ENCODE results near the gene YTHDF1.
A peak's percentile ranks its signal among the peaks of the same experiment; 100 is the strongest.
"Not testable (repeated sequence)": the region's sequence is repeated elsewhere in the genome, so short reads cannot be mapped to it uniquely, and the experiment has no call there.

The YTHDF1 gene

GRCh38 chr20:63223121-63223825, 7.3 kb upstream of the YTHDF1 start:
- DNase-seq (ENCODE audit: insufficient read length, low spot score) (peak; percentile 45), FAIRE-seq (no peak)
- peak; percentile 52 for TF ChIP-seq CTCF (IDR thresholded peaks at IDR 0.05; ENCODE audit: insufficient read depth, missing control alignments)

GRCh38 chr20:63222541-63222940, 6.6 kb upstream of the YTHDF1 start:
- DNase-seq (ENCODE audit: insufficient read length, low spot score) (no peak), FAIRE-seq (no peak)
- no peak for TF ChIP-seq CTCF (IDR thresholded peaks at IDR 0.05; ENCODE audit: insufficient read depth, missing control alignments)

GRCh38 chr20:63221400-63222053, 5.6 kb upstream of the YTHDF1 start:
- DNase-seq (ENCODE audit: insufficient read length, low spot score); FAIRE-seq: not testable (repeated sequence)

- TF ChIP-seq CTCF (IDR thresholded peaks at IDR 0.05; ENCODE audit: insufficient read depth, missing control alignments): no peak
- FAIRE-seq (no peak), DNase-seq (ENCODE audit: insufficient read length, low spot score) (no peak)
Measured at GRCh38 chr20:63220696-63221399, 4.9 kb upstream of the YTHDF1 start.

GRCh38 chr20:63219866-63220521, 4.1 kb upstream of the YTHDF1 start:
- FAIRE-seq: no peak
- TF ChIP-seq CTCF (IDR thresholded peaks at IDR 0.05; ENCODE audit: insufficient read depth, missing control alignments): no peak

GRCh38 chr20:63219447-63219821, 3.5 kb upstream of the YTHDF1 start:
- FAIRE-seq: no peak
- DNase-seq (ENCODE audit: insufficient read length, low spot score): no peak
- TF ChIP-seq CTCF (IDR thresholded peaks at IDR 0.05; ENCODE audit: insufficient read depth, missing control alignments): no peak

More at GRCh38 chr20:63219866-63220521, 4.1 kb upstream of the YTHDF1 start:
- DNase-seq (ENCODE audit: insufficient read length, low spot score): no peak

- FAIRE-seq: no peak
- no peak for TF ChIP-seq CTCF (IDR thresholded peaks at IDR 0.05; ENCODE audit: insufficient read depth, missing control alignments)
- no peak for DNase-seq (ENCODE audit: insufficient read length, low spot score)
Measured at GRCh38 chr20:63218701-63219446, 2.9 kb upstream of the YTHDF1 start.

All from D721Med (cell line).